Measurements from ENCODE around the gene HADHB. TPM values are rescaled to one million over a fixed set of nuclear protein-coding genes. Genes with fewer than 3 reads are reported as not detected.

The HADHB gene
- 100 to 1,000 TPM; 151 to 194 (median 167) TPM for polyA plus RNA-seq (ENCODE audit: insufficient read length in 4 of 4)

- DNase-seq (ENCODE audit: low read depth in 4 of 4, low spot score in 2 of 4) = peak; percentile 78 to 91 (median 85)
These were observed at the start of gene HADHB, which contains the start of gene HADHA for GRCh38 chr2:26244309-26245230. TSS of gene HADHB (plus strand) at chr2:26244939. CDS start at chr2:26254255, 9,316 bp downstream. TSS of gene HADHA (minus strand) at chr2:26244632. CDS start at chr2:26244596, 36 bp downstream.

GRCh38 chr2:26195040-26195984, 49.4 kb upstream of the HADHB start:
- DNase-seq (ENCODE audit: low read depth in 4 of 4, low spot score in 2 of 4) = no peak

GRCh38 chr2:26196683-26197418, 47.9 kb upstream of the HADHB start:
- DNase-seq (ENCODE audit: low read depth in 4 of 4, low spot score in 2 of 4) = no peak

GRCh38 chr2:26197516-26197915, 47.2 kb upstream of the HADHB start:
- DNase-seq (ENCODE audit: low read depth in 4 of 4, low spot score in 2 of 4) = no peak

- DNase-seq (ENCODE audit: low read depth in 4 of 4, low spot score in 2 of 4) = no peak
These were observed 41.7 kb upstream of the HADHB start for GRCh38 chr2:26202981-26203490.

DNA sequence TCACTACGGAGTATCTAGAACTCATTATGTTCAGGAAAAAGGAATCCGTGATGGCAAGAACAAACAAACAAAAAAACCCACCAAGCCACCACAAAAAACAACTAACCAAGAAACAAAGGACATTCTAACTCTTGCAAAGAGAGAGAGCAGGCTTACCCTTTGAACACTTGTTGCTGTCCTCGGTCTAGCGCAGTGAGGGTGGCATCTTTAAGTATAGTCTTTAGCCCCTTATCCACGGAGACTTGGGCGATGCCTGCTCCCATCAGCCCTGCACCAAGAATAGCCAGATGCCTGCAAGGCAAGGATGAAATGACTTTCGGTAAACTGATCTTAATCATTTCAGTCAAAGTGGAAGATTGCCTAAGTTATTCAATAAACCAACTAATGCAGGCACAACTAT, 40.8 kb upstream of the HADHB start:
- no peak for DNase-seq (ENCODE audit: low read depth in 4 of 4, low spot score in 2 of 4)

DNA sequence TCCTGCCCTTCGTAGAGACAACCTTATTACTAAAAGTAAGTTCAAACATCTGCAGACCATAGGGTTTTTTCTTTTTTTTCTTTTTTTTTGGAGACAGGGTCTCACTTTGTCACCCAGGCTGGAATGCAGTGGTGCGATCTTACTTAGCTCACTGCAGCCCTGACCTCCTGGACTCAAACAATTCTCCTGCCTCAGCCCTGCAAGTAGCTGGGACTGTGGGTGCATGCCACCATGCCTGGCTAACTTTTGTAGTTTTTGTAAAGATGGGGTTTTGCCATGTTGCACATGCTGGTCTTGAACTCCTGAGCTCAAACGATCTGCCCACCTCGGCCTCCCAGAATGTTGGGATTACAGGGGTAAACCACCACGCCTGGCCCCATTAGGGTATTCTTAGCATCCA, 32.7 kb upstream of the HADHB start:
- no peak for DNase-seq (ENCODE audit: low read depth in 4 of 4, low spot score in 2 of 4)

GRCh38 chr2:26214759-26215158, 30.0 kb upstream of the HADHB start:
- DNase-seq (ENCODE audit: low read depth in 4 of 4, low spot score in 2 of 4) = no peak

DNA sequence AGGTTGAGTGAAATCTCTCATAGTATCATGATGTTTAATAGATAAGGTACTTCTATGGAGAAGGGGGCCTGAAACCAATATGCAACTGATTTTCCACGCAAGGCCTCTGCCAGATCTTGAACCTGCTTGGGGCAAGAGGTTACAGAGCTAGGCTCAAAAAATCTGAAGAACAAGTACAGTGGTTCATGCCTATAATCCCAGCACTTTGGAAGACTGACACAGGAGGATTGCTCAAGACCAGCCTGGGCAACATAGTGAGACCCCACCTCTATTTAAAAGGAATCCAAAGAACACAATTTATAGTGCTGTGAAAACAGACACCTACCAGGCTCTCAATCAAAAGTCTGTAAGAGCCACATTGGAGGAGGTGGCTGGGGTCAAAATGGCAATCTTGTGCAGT, 28.9 kb upstream of the HADHB start:
- no peak for DNase-seq (ENCODE audit: low read depth in 4 of 4, low spot score in 2 of 4)

DNA sequence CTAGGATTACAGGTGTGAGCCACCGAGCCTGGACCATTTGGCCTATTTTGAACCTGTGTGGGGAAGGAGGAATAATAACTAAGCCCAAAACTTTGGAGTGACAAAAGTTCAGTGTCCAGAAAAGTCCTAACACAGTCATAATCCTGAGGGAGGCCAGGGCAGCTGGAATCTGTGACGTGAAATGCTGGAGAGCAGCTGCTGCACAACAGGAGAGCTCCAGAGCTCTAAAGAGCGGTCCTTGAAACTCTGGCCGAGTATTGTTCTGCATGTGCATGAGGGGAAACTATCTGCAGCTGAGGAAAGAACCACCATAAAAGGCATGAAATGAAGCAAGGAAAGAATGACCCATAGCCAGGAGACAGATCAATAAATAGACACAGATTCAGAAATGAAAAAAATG, 28.2 kb upstream of the HADHB start:
- DNase-seq (ENCODE audit: low read depth in 4 of 4, low spot score in 2 of 4) = no peak

- no peak for DNase-seq (ENCODE audit: low read depth in 4 of 4, low spot score in 2 of 4)
These were observed 27.0 kb upstream of the HADHB start for GRCh38 chr2:26217720-26218119.

DNA sequence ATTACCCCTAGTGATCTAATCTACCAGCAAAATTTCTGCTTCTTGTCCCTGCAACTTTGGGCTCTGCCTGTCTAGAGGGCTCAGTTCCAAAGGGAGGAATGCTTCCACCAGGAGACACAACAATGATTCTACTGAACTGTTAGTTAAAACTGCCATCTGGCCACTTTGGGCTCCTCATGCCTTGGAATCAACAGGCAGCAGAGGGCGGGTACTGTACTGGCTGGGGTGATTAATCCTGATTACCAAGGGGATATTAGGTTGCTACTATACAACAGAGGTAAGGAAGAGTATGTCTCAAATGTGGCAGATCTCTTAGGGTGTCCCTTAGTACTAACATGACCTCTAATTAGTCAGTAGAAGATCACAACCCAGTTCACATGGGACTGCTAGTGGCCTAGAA, 21.7 kb upstream of the HADHB start:
- DNase-seq (ENCODE audit: low read depth in 4 of 4, low spot score in 2 of 4) = no peak

DNA sequence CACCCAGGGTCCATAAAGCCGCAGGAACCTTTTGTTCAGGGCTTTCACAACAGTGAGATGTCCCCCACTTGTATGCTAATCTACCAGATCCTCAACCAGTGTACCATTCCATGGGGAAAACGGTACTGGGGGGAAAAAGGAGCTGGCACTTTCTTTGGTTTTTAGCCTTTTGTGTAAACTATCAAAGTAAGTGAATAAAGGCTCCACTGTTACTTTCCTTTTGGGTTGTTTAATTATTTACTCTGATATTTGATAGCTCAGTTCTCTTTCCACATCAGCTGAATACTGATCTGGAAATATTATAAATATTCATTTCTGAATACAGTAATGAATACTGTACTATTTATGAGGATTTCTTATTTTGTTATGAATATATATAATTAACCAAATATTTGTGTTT, 20.6 kb upstream of the HADHB start:
- no peak for DNase-seq (ENCODE audit: low read depth in 4 of 4, low spot score in 2 of 4)

GRCh38 chr2:26229595-26229994, 15.1 kb upstream of the HADHB start:
- no peak for DNase-seq (ENCODE audit: low read depth in 4 of 4, low spot score in 2 of 4)

DNA sequence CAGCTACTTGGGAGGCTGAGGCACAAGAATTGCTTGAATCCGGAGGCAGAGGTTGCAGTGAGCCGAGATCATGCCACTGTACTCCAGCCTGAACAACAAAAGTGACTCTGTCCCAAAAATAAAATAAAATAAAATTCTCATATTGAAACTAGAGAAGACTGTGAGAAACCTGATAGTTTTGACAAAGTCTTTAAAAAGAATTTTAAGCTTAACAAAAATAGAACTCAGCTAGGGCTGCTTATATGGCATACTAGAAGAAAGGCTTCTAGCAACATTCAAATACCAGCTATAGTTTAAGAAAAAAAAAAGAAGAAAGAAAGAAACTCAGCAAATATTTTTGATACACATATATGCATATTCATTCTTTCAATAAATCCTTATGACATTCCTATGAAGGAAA, 13.9 kb upstream of the HADHB start:
- no peak for DNase-seq (ENCODE audit: low read depth in 4 of 4, low spot score in 2 of 4)

DNA sequence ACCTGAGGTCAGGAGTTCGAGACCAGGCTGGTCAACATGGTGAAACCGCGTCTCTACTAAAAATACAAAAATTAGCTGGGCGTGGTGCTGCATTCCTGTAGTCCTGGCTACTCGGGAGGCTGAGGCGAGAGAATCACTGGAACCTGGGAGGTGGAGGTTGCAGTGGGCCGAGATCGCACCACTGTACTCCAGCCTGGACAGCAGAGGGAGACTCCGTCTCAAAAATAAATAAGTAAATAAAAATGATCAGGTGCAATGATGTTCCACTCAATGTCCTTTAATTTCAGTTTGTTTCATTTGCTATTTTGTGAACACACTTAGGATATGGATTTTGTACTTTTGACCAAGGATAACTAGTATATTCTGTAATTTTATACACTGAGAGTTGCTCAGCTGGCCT, 9.7 kb upstream of the HADHB start:
- DNase-seq (ENCODE audit: low read depth in 4 of 4, low spot score in 2 of 4) = no peak

GRCh38 chr2:26237868-26238267, 6.9 kb upstream of the HADHB start:
- DNase-seq (ENCODE audit: low read depth in 4 of 4, low spot score in 2 of 4) = no peak

DNA sequence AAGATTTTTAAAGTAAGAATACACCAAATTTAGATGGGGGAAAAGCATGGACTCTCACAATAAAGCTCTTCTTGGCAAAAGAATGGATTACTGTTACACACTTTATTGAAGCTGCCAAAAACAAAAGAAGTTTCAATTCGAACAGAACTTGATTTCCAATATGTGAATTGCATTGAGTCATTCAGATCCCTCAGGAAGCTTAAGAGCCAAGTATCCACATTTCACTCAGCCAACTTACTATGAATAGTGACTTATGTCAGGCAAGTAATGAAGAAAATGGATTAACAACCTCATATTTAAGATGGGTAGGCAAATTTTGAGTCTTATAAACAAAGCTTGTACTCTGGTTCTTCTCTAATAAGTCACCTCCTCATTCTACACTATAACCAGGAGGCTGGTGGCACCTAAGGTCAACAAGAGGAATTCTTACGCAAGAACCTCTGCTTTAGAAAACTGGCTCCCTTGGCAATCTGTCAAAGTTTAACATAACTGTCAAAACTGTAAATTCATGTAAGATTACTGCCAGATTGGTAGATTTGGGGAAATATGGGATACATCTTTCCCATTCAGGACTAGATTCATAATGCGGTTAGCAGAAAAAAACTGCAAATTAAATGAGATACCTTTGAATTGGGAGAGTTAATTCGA, 6.3 kb upstream of the HADHB start:
- no peak for DNase-seq (ENCODE audit: low read depth in 4 of 4, low spot score in 2 of 4)

GRCh38 chr2:26241928-26242436, 2.8 kb upstream of the HADHB start:
- no peak for DNase-seq (ENCODE audit: low read depth in 4 of 4, low spot score in 2 of 4)

Data from left renal cortex interstitium (tissue), 4 donors.